ENCODE measurements around the gene ARPC5. TPM values are rescaled to one million over a fixed set of nuclear protein-coding genes. Genes with fewer than 3 reads are reported as not detected.
"Not testable (repeated sequence)": the region's sequence is repeated elsewhere in the genome, so short reads cannot be mapped to it uniquely, and the experiment has no call there.

Gene ARPC5
- total RNA-seq: 100 to 1,000 TPM; 131 to 137 TPM

- POLR2A ChIA-PET: interaction anchor here (0.6 kb wide), 1 partner anchor 17 kb away, joined by 3 read pairs; no protein-coding TSS in a partner anchor
Measured at GRCh38 chr1:183635606-183636333, at the start of gene ARPC5. TSS of gene ARPC5 (minus strand) at chr1:183635783. CDS start at chr1:183635659, 124 bp downstream.

GRCh38 chr1:183685112-183685713, 49.6 kb upstream of the ARPC5 start:
- CTCF ChIA-PET: interaction anchor here (0.6 to 1.7 kb wide), 11 partner anchors 9 to 231 kb away, joined by 3 to 11 read pairs (median 3); partner anchors contain the start of gene APOBEC4
- POLR2A ChIA-PET: interaction anchor here (0.6 kb wide), 1 partner anchor 683 kb away, joined by 4 read pairs; no protein-coding TSS in a partner anchor

More at GRCh38 chr1:183635606-183636333, at the start of gene ARPC5:
- CTCF ChIA-PET: no interaction called here

- CTCF ChIA-PET, POLR2A ChIA-PET: not testable (repeated sequence)
Measured at GRCh38 chr1:183679363-183679762, 43.8 kb upstream of the ARPC5 start.

GRCh38 chr1:183678819-183679218, 43.2 kb upstream of the ARPC5 start:
- POLR2A ChIA-PET: no interaction called here

GRCh38 chr1:183676586-183677189, 41.1 kb upstream of the ARPC5 start:
- CTCF ChIA-PET: interaction anchor here (1.5 kb wide), 1 partner anchor 8 kb away, joined by 3 read pairs; no protein-coding TSS in a partner anchor

More at GRCh38 chr1:183678819-183679218, 43.2 kb upstream of the ARPC5 start:
- CTCF ChIA-PET: no interaction called here

GRCh38 chr1:183675883-183676585, 40.5 kb upstream of the ARPC5 start:
- ChIA-PET CTCF (interaction anchor here (1.5 kb wide), 1 partner anchor 9 kb away, joined by 3 read pairs; no protein-coding TSS in a partner anchor), POLR2A (no interaction called here)

More at GRCh38 chr1:183676586-183677189, 41.1 kb upstream of the ARPC5 start:
- POLR2A ChIA-PET: no interaction called here

- POLR2A ChIA-PET: no interaction called here
Measured at GRCh38 chr1:183675381-183675780, 39.8 kb upstream of the ARPC5 start.

GRCh38 chr1:183674886-183675285, 39.3 kb upstream of the ARPC5 start:
- ChIA-PET CTCF (no interaction called here), POLR2A (no interaction called here)

More at GRCh38 chr1:183675381-183675780, 39.8 kb upstream of the ARPC5 start:
- CTCF ChIA-PET: interaction anchor here (1.5 kb wide), 1 partner anchor 9 kb away, joined by 3 read pairs; no protein-coding TSS in a partner anchor

GRCh38 chr1:183674339-183674738, 38.8 kb upstream of the ARPC5 start:
- POLR2A ChIA-PET: no interaction called here

GRCh38 chr1:183673605-183674323, 38.2 kb upstream of the ARPC5 start:
- POLR2A ChIA-PET: no interaction called here

More at GRCh38 chr1:183674339-183674738, 38.8 kb upstream of the ARPC5 start:
- CTCF ChIA-PET: no interaction called here

GRCh38 chr1:183670169-183670568, 34.6 kb upstream of the ARPC5 start:
- POLR2A ChIA-PET: no interaction called here
- CTCF ChIA-PET: no interaction called here

More at GRCh38 chr1:183673605-183674323, 38.2 kb upstream of the ARPC5 start:
- CTCF ChIA-PET: no interaction called here

GRCh38 chr1:183656355-183656754, 20.8 kb upstream of the ARPC5 start:
- ChIA-PET POLR2A (no interaction called here), CTCF (interaction anchor here (1.8 to 3.6 kb wide), 2 partner anchors 29 to 259 kb away, joined by 11 to 24 read pairs; no protein-coding TSS in a partner anchor)

- ChIA-PET CTCF (interaction anchor here (0.6 to 3.6 kb wide), 10 partner anchors 11 to 740 kb away, joined by 3 to 24 read pairs (median 3); no protein-coding TSS in a partner anchor), POLR2A (no interaction called here)
Measured at GRCh38 chr1:183655562-183656075, 20.0 kb upstream of the ARPC5 start.

- POLR2A ChIA-PET: no interaction called here
- CTCF ChIA-PET: interaction anchor here (0.8 to 3.6 kb wide), 5 partner anchors 26 to 382 kb away, joined by 3 to 24 read pairs (median 4); no protein-coding TSS in a partner anchor
Measured at GRCh38 chr1:183654706-183655105, 19.1 kb upstream of the ARPC5 start.

GRCh38 chr1:183653876-183654451, 18.4 kb upstream of the ARPC5 start:
- CTCF ChIA-PET: interaction anchor here (0.9 to 3.6 kb wide), 4 partner anchors 20 to 261 kb away, joined by 3 to 24 read pairs (median 6); no protein-coding TSS in a partner anchor
- POLR2A ChIA-PET: no interaction called here

- CTCF ChIA-PET: interaction anchor here (0.9 to 3.6 kb wide), 4 partner anchors 19 to 262 kb away, joined by 3 to 24 read pairs (median 6); no protein-coding TSS in a partner anchor
- POLR2A ChIA-PET: interaction anchor here (0.6 to 1.1 kb wide), 2 partner anchors 19 to 189 kb away, joined by 3 to 6 read pairs; no protein-coding TSS in a partner anchor
Measured at GRCh38 chr1:183653462-183653794, 17.8 kb upstream of the ARPC5 start.

- ChIA-PET CTCF (interaction anchor here (0.8 to 3.6 kb wide), 3 partner anchors 32 to 263 kb away, joined by 4 to 24 read pairs (median 7); no protein-coding TSS in a partner anchor), POLR2A (interaction anchor here (0.6 to 1.1 kb wide), 3 partner anchors 17 to 190 kb away, joined by 3 to 6 read pairs (median 3); no protein-coding TSS in a partner anchor)
Measured at GRCh38 chr1:183652547-183653461, 17.2 kb upstream of the ARPC5 start, which contains the start of gene APOBEC4. TSS of gene APOBEC4 (minus strand) at chr1:183653316. CDS start at chr1:183648781, 4,535 bp downstream.
